Cardiac muscle cell (in vitro differentiated cells and primary cell): ENCODE results near the gene PROM2. TPM values are rescaled to one million over a fixed set of nuclear protein-coding genes. Genes with fewer than 3 reads are reported as not detected.

Experiments
- DNase-seq, 2 donors: peaks; one replicate each; pipeline versions ENCODE4 v3.0.0 to v3.0.0-alpha.2; 2010 to 2017; ENCODE audit warnings: low read depth in 1 of 2, low spot score in 1 of 2
- H3K27ac ChIP-seq: fragments of 200-600 bp; sonication (generic); 2 replicates; pipeline ENCODE4 v1.5.1; 2016
- H3K27me3 ChIP-seq: fragments of 200-600 bp; sonication (generic); 2 replicates; pipeline ENCODE4 v1.6.0; 2016; ENCODE audit warnings: control low read depth
- H3K36me3 ChIP-seq: fragments of 200-600 bp; sonication (generic); 2 replicates; pipeline ENCODE4 v1.5.1; 2016; ENCODE audit warnings: control low read depth
- H3K4me1 ChIP-seq: fragments of 200-600 bp; sonication (generic); 2 replicates; pipeline ENCODE4 v1.8.1; 2017; ENCODE audit warnings: low read depth, mild to moderate bottlenecking, mixed run types
- H3K4me3 ChIP-seq: fragments of 200-600 bp; sonication (generic); 2 replicates; pipeline ENCODE4 v1.5.1; 2016; ENCODE audit warnings: mild to moderate bottlenecking
- H3K9me3 ChIP-seq: fragments of 200-600 bp; sonication (generic); 2 replicates; pipeline ENCODE4 v1.5.1; 2017; ENCODE audit warnings: low read depth, mild to moderate bottlenecking, control low read depth
- polyA plus RNA-seq: library from polyadenylated mRNA; unstranded; fragments of >200 nt; fragmentation: Nextera tagmentation; extraction: Ambion mirVana; gene quantifications from 2 replicates; pipeline ENCODE4 v1.2.1, GENCODE V29; 2016
- total RNA-seq: library from RNA; depleted of rRNA; stranded (reverse); fragments of >200 nt; gene quantifications from 2 replicates; pipeline ENCODE4 v1.2.3, GENCODE V29; 2016
- TF ChIP-seq, protein P1 (sequence below): IDR thresholded peaks from 2 replicates; pipeline ENCODE4 v1.5.1; 2012; ENCODE audit warnings: low read depth, mild to moderate bottlenecking, low read length

The PROM2 gene
- total and polyA plus RNA-seq, 2 experiments from 2014 or later, result 1.4 to 16.0 TPM

- Histone ChIP-seq H3K9me3 (no peaks in the 10 kb centered on the region), H3K4me3 (no peak overlapping the region), H3K27ac (no peak overlapping the region), H3K36me3 (no peaks in the 10 kb centered on the region), H3K4me1 (no peaks in the 10 kb centered on the region), H3K27me3 (no peaks in the 10 kb centered on the region)
- no peak for DNase-seq
- TF ChIP-seq, protein P1, sequence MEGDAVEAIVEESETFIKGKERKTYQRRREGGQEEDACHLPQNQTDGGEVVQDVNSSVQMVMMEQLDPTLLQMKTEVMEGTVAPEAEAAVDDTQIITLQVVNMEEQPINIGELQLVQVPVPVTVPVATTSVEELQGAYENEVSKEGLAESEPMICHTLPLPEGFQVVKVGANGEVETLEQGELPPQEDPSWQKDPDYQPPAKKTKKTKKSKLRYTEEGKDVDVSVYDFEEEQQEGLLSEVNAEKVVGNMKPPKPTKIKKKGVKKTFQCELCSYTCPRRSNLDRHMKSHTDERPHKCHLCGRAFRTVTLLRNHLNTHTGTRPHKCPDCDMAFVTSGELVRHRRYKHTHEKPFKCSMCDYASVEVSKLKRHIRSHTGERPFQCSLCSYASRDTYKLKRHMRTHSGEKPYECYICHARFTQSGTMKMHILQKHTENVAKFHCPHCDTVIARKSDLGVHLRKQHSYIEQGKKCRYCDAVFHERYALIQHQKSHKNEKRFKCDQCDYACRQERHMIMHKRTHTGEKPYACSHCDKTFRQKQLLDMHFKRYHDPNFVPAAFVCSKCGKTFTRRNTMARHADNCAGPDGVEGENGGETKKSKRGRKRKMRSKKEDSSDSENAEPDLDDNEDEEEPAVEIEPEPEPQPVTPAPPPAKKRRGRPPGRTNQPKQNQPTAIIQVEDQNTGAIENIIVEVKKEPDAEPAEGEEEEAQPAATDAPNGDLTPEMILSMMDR, result no peak
These were observed 32.2 kb downstream of the PROM2 start for GRCh38 chr2:95306336-95306895.

DNA sequence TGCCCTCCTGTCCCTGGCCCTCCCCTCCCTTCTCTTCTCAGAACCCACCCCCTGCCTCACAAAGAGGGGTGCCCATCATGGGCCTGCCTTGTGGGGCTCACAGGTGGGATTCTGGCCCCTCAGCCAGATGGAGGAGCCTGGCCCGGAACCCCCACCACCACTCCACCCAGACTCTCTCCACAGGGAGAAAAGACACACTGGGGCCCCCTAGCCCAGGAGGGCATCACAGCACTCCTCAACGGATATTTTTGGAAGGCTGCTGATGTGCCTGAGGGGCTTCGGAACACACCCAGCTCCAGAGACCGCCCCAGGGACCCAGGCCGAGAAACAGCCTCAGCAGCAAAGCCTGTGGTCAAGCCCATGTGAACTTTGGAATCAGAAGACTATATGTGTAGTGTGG, 32.8 kb downstream of the PROM2 start:
- no peak overlapping the region for H3K4me3 ChIP-seq
- no peaks in the 10 kb centered on the region for H3K9me3 ChIP-seq
- H3K36me3 ChIP-seq, result no peaks in the 10 kb centered on the region
- no peaks in the 10 kb centered on the region for H3K27me3 ChIP-seq
- DNase-seq, result no peak
- H3K4me1 ChIP-seq, result no peaks in the 10 kb centered on the region
- TF ChIP-seq, protein P1, result no peak
- H3K27ac ChIP-seq, result no peak overlapping the region

DNA sequence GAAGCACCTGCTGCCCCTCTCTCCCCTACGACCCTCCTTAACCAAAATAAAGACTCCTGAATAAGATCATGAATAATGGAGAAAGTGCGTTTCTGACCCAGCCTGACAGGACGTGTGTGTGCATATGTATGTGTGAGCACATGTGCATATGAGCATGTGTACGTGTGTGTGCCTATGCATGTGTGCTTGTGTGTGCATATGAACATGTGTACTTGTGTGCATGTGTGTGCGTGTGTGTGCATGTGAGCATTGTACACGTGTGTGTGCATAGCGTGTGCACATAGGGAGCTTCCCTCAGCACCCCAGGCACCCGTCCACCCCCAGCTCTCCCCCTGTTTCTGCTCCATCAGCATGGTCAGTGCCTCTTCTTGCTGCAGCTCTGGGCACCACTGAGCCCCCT, 33.6 kb downstream of the PROM2 start:
- no peak overlapping the region for H3K4me3 ChIP-seq
- no peaks in the 10 kb centered on the region for H3K9me3 ChIP-seq
- no peak for DNase-seq
- H3K27me3 ChIP-seq, result no peaks in the 10 kb centered on the region
- H3K27ac ChIP-seq, result no peak overlapping the region
- TF ChIP-seq, protein P1, result no peak
- no peaks in the 10 kb centered on the region for H3K36me3 ChIP-seq
- no peaks in the 10 kb centered on the region for H3K4me1 ChIP-seq

DNA sequence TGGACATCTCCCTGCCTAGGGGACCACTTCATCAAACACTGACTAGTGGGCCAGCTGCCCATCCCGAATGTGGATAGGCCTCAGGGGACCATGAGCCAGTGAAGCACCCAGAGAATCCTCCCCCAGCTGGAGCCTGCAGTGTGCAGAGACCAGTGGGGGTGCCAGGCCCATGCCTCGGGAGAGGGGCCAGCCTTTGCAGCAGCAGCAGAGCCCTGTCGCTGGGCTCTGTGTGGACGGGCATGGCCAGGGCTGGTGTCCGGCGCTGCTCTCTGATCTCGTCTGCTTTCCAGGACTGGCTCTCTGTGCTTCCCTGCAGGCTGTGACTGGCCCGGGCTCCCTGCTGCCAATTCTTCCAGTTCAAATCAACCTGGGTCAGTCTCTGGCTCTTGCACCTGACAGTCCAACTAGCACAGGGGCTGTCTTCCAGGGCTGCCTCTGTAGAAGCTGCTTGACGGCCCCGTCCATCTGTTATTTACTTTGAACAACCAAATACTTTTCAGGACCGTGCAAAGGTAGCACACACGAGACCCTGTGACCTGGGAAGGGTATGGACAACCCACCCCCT, 34.3 kb downstream of the PROM2 start:
- no peaks in the 10 kb centered on the region for H3K4me1 ChIP-seq
- no peaks in the 10 kb centered on the region for H3K36me3 ChIP-seq
- TF ChIP-seq, protein P1, result no peak
- no peak overlapping the region for H3K27ac ChIP-seq
- DNase-seq, result no peak
- no peaks in the 10 kb centered on the region for H3K9me3 ChIP-seq
- no peaks in the 10 kb centered on the region for H3K27me3 ChIP-seq
- no peak overlapping the region for H3K4me3 ChIP-seq

DNA sequence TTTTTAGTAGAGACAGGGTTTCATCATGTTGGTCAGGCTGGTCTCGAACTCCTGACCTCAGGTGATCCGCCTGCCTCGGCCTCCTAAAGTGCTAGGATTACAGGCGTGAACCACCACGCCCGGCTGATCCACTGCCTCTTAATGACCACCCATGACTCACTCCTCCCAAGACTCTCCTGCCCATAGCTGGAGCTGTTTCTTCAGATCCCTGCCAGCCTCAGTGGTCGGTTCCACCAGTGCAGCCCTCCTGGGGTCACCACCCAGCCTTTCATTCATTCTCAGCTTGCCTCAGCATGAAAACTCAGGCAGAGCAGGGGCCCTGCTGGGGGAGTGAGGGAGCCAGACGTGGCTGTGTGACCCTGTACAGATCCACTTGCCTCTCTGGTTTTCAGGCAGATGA, 35.4 kb downstream of the PROM2 start:
- Histone ChIP-seq H3K4me3 (no peak overlapping the region), H3K4me1 (no peaks in the 10 kb centered on the region), H3K27ac (no peak overlapping the region), H3K9me3 (no peaks in the 10 kb centered on the region), H3K27me3 (no peaks in the 10 kb centered on the region), H3K36me3 (no peaks in the 10 kb centered on the region)
- DNase-seq, result no peak
- TF ChIP-seq, protein P1, result no peak

DNA sequence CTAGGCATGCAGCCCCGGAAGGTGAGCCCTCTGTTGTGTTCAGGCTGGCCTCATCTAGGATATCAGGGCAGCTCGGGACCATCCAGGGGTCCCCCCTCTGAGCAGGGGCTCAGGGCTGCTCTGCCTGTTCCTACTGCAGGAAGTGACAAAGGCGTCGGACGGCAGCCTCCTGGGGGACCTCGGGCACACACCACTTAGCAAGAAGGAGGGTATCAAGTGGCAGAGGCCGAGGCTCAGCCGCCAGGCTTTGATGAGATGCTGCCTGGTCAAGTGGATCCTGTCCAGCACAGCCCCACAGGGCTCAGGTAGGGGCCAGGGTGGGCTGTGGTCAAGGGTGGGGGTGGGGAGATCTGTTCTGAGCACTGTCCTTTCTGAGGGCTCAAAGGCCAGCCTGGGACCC, 36.0 kb downstream of the PROM2 start:
- TF ChIP-seq, protein P1, result no peak
- no peaks in the 10 kb centered on the region for H3K27me3 ChIP-seq
- DNase-seq, result no peak
- no peaks in the 10 kb centered on the region for H3K36me3 ChIP-seq
- H3K4me1 ChIP-seq, result no peaks in the 10 kb centered on the region
- no peak overlapping the region for H3K27ac ChIP-seq
- H3K4me3 ChIP-seq, result no peak overlapping the region
- no peaks in the 10 kb centered on the region for H3K9me3 ChIP-seq
